ENCODE results near the gene GPC5.

- TF ChIP-seq, protein P1, sequence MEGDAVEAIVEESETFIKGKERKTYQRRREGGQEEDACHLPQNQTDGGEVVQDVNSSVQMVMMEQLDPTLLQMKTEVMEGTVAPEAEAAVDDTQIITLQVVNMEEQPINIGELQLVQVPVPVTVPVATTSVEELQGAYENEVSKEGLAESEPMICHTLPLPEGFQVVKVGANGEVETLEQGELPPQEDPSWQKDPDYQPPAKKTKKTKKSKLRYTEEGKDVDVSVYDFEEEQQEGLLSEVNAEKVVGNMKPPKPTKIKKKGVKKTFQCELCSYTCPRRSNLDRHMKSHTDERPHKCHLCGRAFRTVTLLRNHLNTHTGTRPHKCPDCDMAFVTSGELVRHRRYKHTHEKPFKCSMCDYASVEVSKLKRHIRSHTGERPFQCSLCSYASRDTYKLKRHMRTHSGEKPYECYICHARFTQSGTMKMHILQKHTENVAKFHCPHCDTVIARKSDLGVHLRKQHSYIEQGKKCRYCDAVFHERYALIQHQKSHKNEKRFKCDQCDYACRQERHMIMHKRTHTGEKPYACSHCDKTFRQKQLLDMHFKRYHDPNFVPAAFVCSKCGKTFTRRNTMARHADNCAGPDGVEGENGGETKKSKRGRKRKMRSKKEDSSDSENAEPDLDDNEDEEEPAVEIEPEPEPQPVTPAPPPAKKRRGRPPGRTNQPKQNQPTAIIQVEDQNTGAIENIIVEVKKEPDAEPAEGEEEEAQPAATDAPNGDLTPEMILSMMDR (IDR thresholded peaks at IDR 0.05 in 2 of 3, conservative IDR thresholded peaks at IDR 0.05 in 1 of 3; ENCODE audit: insufficient read depth in 2 of 3, low read depth in 1 of 3, low read length in 3 of 3) = no peak
- TF ChIP-seq TEAD4 (IDR thresholded peaks at IDR 0.05; ENCODE audit: low read length) (no peak), TEAD4 (CRISPR knock-in tag; IDR thresholded peaks at IDR 0.05; ENCODE audit: borderline replicate concordance) (no peak), EZH2 (IDR thresholded peaks at IDR 0.05; ENCODE audit: borderline replicate concordance, low read depth, low read length) (no peak), JUN (IDR thresholded peaks at IDR 0.05; ENCODE audit: borderline replicate concordance, low read depth, low read length) (no peak), JUN (CRISPR knock-in tag; IDR thresholded peaks at IDR 0.05; ENCODE audit: borderline replicate concordance) (no peak), PRPF4 (IDR thresholded peaks at IDR 0.05; ENCODE audit: insufficient read depth, low read depth, low read length, poor library complexity, severe bottlenecking) (no peak), EP300 (IDR thresholded peaks at IDR 0.05; ENCODE audit: low read length) (no peak), PREB (CRISPR knock-in tag; IDR thresholded peaks at IDR 0.05) (no peak), CEBPB (tag; IDR thresholded peaks at IDR 0.05) (no peak), ERF (CRISPR knock-in tag; IDR thresholded peaks at IDR 0.05) (no peak), ZNF24 (IDR thresholded peaks at IDR 0.05) (no peak), IRF2 (CRISPR knock-in tag; IDR thresholded peaks at IDR 0.05) (no peak)
Measured at GRCh38 chr13:91719033-91719432, 320.6 kb downstream of the GPC5 start.
